HG03097 (cell line): ENCODE measurements around the gene STMND1.
"Not testable (repeated sequence)": the region's sequence is repeated elsewhere in the genome, so short reads cannot be mapped to it uniquely, and the experiment has no call there.

Source experiments
- ATAC-seq: cut with Tn5 transposase; IDR thresholded peaks from one replicate; pipeline ENCODE4 v1.9.1; 2021; ENCODE audit not compliant: unreplicated experiment, low FRiP score

The STMND1 gene

GRCh38 chr6:17101422-17102257, at the start of gene STMND1:
STMND1 (plus strand) TSS chr6:17102050; CDS start chr6:17102258, 208 bp downstream.
- no peak for ATAC-seq

DNA sequence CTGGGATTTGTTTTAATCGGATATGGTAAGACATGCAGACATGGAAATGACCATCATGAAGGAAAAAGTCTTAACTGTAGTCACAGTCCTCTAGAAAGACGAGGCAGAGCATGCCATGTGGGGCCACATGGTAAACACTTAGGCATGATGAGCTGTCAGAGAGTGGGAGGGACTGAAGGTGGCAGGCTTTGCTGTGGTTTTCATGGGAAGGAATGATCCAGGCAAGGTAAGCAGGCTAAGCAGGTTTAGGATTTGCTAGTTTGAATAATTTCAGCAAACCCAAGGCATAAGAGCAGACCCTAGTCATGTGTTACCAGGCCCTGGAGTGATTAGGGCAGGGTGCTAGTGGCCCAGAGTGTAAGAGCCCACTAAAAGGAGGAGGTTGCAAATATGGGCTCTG, 47.2 kb upstream of the STMND1 start:
- no peak for ATAC-seq

- ATAC-seq, result no peak
Observed at GRCh38 chr6:17057322-17057721, 44.5 kb upstream of the STMND1 start.

DNA sequence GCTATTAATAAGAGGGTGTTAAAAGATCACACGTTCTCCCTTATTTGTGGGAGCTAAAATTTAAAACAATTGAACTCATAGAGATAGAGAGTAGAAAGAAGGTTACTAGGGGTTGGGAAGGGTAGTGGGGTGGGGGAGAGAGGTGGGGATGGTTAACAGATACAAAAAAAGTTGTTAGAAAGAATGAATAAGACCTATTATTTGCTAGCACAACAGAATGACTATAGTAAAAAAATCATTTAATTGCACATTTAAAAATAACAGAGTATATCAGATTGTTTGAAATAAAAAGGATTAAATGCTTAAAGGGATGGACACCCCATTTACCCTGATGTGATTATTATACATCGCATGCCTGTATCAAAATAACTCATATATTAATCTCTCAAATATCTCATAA, 43.3 kb upstream of the STMND1 start:
- ATAC-seq, result no peak

GRCh38 chr6:17059022-17059421, 42.8 kb upstream of the STMND1 start:
- ATAC-seq, result no peak

- no peak for ATAC-seq
Observed at GRCh38 chr6:17059850-17060249, 42.0 kb upstream of the STMND1 start.

DNA sequence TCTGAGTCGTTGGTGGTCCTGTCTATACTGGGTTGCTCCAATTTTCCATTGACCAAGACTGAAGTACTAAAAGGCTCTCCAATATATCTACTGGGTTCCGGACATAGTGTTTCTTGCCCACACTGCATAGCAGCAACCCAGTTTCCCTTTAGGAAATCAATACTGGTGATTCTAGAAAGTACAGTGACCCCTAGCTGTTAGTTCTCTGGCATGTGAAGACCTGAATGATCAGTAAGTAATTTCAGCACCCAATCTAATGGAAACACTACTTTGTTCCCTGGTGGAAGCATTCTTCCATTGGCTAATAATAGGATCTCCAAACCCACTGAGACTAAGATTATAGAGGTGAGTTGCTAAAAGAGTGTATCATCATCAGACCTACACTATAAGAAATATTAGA, 40.8 kb upstream of the STMND1 start:
- ATAC-seq, result no peak

DNA sequence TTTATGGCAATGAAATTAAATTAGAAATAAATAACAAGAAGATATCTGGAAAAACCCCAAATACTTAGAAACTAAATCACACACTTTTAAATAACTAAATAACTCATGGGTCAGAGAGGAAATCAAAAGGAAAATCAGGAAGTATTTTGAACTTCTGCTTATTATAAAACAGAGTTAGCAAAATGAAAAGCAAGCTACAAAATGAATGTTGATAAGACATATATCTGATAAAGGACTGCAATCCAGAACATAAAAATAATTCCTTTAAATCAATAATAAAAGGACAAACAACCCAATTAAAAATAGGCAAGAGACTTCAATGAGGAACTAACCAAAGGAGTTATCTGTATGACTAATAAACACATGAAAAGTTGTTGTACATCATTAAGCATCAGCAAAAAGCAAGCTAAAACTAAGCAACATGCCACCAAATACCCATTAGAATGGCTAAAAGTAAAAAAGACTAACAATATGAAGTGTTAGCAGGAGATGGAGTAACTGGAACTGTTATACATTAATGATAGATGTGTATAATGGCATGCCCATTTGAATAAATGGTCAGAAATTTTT, 38.9 kb upstream of the STMND1 start:
- ATAC-seq, result no peak

DNA sequence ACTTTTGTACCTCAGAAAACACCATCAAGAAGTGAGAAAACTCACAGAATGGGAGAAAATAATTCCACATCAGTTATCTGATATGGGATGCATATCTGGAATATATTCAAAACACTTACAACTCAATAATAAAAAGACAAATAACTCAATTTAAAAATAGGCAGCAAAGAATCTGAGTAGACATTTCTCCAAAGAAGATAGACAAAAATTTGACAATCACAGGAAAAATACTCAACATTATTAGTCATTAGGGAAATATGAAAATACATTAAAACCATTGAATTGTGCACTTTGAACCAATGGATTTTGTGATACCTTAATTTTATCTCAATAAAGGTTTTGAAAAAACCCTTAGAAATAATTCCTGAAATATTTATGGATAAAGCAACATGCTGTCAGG, 36.9 kb upstream of the STMND1 start:
- no peak for ATAC-seq

- no peak for ATAC-seq
Observed at GRCh38 chr6:17066610-17067009, 35.2 kb upstream of the STMND1 start.

DNA sequence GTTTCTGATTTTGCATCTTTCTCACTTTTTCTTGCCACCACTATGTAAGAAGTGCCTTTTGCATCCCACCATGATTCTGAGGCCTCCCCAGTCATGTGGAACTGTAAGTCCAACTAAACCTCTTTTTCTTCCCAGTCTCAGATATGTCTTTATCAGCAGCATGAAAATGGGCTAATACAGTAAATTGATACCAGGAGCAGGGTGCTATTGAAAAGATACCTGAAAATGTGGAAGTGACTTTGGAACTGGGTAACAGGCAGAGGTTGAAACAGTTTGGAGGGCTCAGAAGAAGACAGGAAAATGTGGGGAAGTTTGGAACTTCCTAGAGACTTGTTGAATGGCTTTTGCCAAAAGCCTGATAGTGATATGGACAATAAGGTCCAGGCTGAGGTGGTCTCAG, 32.9 kb upstream of the STMND1 start:
- not testable (repeated sequence) for ATAC-seq

DNA sequence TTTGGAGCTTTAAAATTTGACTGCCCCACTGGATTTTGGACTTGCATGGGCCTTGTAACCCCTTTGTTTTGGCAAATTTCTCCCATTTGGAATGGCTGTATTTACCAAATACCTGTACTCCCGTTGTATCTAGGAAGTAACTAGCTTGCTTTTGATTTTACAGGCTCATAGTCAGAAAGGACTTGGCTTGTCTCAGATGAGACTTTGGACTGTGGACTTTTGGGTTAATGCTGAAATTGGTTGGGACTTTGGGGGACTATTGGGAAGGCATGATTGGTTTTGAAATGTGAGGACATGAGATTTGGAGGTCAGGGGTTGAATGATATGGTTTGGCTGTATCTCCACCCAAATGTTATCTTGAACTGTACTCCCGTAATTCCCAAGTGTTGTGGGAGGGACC, 31.4 kb upstream of the STMND1 start:
- ATAC-seq, result not testable (repeated sequence)

- not testable (repeated sequence) for ATAC-seq
Observed at GRCh38 chr6:17073596-17073995, 28.3 kb upstream of the STMND1 start.

DNA sequence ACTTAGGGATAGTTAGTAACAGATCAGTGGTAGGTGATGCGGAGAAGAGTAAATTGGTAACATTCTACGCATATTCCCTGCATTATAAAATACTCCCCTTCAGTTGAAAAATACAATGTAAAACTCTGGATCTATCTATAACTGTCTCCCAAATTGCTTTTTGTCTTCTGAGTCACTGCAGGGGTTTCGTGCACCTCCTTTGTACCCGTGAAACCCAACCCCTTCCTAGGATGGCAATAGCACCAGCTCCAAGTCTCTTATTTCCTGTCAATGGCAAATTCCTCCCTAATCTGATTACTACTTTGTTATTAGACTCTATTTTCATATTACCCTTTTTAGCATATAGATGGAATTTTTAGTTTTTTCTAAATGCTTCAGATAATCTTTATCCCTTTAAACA, 20.6 kb upstream of the STMND1 start:
- no peak for ATAC-seq

- ATAC-seq, result no peak
Observed at GRCh38 chr6:17081860-17082508, 19.9 kb upstream of the STMND1 start.

DNA sequence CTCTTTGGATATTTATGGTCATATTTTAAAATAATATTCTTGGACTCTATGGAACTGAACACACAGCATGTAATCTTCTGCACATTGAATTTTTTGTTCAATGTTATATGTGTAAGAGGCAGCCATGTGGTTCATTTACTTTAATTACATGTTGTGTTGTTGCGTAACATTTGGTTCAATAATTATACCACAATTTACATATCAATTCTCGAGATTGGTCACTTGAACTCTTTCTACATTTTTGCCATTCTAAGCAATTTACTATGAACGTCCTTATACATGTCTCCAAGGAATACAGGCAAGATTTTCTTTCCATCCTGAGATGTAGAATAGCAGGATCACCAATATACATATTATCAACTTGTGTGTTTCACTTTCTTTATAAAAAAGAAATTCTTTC, 18.5 kb upstream of the STMND1 start:
- ATAC-seq, result no peak

GRCh38 chr6:17086469-17086868, 15.4 kb upstream of the STMND1 start:
- ATAC-seq, result no peak

DNA sequence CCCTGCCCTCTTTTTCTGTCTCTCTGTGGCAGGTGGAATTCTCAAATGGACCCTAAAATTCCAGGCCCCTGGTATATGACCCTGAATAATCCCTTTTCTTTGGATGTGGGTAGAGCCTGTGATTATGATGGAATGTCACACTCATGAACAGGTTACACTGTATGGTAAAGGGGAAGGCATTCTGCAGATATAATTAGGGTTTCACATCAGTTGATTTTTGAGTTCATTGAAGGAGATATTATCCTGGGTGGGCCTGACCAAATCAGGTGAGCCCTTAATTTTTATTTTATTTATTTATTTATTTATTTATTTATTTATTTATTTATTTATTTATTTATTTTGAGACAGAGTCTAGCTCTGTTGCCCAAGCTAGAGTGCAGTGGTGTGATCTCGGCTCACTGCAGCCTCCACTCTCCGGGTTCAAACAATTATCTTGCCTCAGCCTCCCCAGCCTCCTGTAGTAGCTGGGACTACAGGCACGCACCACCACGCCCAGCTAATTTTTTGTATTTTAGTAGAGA, 13.7 kb upstream of the STMND1 start:
- ATAC-seq, result no peak

DNA sequence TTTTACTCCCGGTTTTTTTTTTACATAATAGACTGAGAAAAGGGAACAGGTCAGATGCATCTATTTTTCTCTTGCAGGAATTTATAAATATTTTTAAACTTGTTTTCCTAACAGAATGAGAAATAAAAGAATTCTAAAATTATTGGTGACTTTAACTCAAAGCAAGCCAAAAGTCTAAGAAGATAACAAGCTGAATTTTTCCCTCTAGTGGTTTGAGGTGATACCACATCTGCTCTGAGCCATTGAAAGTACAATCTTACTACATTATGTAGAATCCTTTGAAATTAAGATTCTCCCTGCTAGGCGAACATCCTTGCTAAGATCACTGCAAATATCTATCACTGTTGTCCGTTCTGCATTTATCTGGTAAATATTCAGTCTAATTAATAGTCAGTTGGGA, 10.7 kb upstream of the STMND1 start:
- no peak for ATAC-seq

DNA sequence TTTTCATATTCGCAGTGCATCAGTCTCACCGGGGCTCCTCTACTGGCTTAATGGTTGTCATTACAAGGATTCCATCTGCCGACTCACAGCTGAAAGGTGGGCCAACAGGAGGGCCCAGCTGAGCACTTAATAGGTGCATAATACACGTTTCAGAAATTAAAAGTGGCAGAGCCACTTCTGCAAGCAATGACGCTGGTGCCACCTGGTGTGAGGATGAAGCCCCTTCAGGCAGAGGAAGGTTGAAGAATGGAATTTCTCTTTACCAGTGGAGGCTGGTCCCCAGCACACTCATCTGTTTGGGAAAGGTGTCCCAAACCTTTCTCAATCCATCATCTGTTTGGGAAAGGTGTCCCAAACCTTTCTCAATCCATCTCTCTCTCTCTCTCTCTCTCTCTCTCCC, 8.2 kb upstream of the STMND1 start:
- no peak for ATAC-seq

DNA sequence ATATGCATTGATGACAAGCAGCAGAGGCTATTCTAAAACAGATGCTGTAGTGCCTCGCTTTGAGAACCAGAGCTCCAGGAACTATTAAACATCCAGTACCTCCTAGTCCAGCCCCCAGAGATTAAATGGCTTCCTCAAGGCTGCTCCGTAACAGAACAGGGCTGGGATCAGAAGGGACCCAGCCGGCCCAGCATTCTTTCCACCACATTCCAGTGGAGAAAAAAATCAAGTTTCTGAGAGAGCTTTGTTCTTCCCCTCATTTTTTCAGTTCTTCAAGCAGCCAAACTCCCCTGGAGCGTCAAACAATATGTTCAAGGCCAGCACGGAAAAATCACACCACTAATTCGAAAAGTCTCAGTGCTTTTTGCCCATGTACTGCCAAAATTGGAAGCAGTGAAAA, 5.8 kb upstream of the STMND1 start:
- ATAC-seq, result no peak

GRCh38 chr6:17096652-17097051, 5.2 kb upstream of the STMND1 start:
- no peak for ATAC-seq
